DMS53 (cell line): ENCODE results near the gene SREK1IP1.

Experiments
- DNase-seq: peaks from one replicate; lab custom pipeline; 2025; lab: John Stamatoyannopoulos, UW

The SREK1IP1 gene

DNA sequence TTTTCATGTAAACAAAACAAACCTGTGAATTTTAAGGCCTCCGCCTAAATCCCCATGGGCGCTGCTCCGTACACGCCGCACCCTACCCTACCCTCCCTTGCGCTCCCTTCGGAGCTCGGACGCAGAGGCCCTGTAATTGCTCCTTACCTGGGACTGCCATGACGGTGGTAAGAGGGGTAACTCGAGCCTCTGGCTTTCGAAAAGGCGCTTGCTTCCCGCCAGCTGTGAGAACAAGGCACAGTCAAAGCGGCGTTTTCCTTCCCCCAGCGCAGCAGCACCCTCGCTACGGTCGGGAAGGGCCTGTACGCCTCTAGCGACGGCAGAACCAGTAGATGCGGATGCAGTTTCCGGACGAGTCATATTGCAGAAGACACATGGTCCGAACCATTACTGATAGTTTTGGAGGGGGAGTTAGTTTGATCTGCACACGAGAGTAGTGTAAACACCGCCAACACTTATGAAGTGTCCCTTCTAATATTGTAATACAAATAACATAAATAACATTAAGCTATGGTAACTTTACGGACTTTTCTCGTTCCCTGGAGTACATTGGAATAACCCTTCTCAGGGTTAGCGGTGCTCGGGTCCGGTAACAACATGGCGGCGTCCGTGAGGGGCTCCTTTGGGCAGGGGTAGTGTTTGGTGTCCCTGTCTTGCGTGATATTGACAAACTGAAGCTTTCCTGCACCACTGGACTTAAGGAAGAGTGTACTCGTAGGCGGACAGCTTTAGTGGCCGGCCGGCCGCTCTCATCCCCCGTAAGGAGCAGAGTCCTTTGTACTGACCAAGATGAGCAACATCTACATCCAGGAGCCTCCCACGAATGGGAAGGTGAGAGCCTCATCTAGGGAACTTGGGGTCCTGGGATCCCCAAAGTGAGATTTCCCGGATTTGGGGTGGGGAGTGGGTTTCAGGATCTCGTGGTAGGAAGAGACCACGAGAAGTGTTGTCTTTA is at the start of gene SREK1IP1, which contains the start of gene CWC27:
SREK1IP1 (minus strand) TSS at position 334 of the 955 bp plus-strand sequence; CDS start at position 160, 174 bp downstream.
CWC27 (plus strand) TSS at position 573 of the 955 bp plus-strand sequence; CDS start at position 790, 217 bp downstream.
- peak; percentile 95 for DNase-seq

GRCh38 chr5:64818245-64818644 is 49.8 kb upstream of the SREK1IP1 start:
- DNase-seq, result peak; percentile 4

GRCh38 chr5:64814073-64814472 is 45.6 kb upstream of the SREK1IP1 start:
- DNase-seq, result no peak

DNA sequence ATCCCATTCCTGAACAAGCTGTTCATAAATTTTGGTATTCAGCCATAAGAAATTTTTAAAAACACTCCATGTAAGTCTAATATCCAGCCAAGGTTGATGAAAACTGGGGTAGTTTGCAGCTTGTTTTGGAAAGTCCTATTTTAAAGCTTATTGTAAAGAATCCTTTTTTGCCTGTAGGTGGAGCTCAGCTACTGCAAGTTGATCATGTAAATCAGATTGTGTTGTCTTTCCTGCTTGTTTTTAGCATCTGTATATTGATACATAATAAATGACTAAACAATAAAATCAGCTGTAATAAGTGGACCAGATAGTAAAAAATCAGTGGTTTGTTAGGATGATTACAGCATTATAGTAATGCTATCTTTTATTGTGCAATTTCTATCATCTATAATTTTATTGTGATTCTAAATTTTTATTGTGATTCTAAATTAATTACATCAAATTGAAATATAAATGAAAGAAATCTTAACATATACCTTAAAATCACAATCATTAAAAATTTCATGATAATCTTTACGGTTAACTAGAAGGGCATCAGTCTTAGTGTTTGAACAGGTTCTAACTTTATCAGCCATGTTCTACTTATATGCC is 42.7 kb upstream of the SREK1IP1 start:
- DNase-seq, result peak; percentile 82

DNA sequence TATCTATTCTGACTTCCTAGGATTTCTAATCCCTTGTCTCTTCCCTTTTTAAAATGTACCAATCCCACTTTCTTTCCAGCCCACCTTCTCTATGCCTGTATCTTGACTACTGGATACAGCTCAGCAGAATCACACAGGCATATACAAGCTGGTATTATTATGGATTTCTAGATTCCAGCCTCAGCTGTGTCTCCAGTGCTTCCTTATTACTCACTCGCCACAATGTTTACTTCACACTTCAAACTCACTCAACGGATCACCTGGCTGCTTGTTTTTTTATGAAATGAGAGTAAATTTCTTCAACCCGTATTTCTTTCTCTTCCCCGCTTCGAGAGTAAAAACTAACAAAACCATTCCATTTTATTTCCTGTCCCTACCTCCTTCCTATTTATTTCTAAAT is 39.0 kb upstream of the SREK1IP1 start:
- peak; percentile 92 for DNase-seq

GRCh38 chr5:64806537-64806936 is 38.0 kb upstream of the SREK1IP1 start:
- peak; percentile 35 for DNase-seq

GRCh38 chr5:64800926-64801325 is 32.4 kb upstream of the SREK1IP1 start:
- no peak for DNase-seq

GRCh38 chr5:64796301-64796700 is 27.8 kb upstream of the SREK1IP1 start:
- DNase-seq, result no peak

DNA sequence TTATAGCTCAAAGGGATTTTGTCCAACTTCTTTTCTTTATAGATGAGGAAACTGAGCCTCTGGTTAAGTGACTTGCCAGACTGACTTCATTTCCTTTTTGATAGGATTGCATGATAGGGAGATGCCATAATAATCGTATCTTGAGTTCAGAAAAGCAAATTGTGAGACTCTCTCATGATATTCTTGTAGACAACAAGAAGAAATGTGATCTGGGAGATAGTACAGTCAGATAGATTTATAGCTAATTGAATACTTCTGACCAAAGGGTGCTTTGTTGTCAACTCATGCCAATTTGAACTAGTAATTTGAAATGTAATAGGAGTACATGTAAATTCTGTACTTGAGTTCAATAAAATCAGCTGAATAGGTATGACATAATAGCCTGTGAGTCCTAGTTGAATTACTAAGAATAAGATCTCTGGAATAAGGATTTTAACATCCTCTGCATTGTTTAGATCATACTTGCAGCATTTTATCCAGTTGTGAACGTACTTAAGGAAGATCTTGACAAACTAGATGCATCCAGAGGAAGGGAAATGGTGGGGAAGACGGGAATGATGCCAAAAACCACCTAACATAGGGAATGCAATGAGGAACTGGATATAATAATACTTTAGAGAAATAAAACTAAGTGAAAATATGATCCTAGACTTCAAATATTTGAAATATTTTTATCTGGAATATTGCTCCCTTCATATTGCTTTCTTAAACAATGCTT is 25.7 kb upstream of the SREK1IP1 start:
- DNase-seq, result no peak

DNA sequence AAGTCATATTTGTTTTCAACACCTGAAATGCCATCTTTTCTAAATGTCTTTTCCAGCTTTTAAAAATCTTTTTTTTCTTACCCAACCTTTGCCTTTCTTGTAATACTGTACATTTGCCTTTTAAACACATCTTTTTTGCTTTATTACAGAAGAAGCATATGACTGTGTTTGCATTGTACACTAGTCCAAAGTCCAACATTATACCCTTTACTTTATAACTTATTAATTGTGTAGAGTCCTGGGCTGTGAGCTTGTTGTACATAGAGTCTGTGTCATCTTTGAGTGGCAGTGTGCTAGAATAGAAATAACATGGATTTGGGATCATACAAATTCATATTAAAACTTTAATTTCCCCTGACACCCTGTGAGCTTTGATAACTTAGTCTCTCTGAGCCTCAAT is 24.0 kb upstream of the SREK1IP1 start:
- peak; percentile 51 for DNase-seq

DNA sequence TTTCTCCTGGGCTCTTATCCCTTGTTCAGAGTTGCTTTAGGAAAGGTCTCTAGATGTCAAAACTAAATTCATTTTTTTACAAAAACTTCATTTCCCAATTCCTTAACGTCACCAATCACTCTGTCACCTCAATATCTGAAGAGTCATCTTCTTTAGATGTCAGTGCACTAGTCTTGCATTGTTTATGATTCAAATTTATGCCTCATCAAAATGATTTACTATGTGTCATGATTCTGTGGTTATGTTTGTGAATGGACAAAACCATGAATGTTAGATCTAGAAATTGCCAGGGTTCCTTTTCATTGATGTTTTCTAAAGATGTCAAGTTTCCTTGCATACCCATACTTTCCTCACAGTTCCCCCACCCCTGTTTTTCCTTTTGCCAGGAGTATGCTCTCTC is 21.7 kb upstream of the SREK1IP1 start:
- DNase-seq, result no peak

GRCh38 chr5:64789457-64789856 is 21.0 kb upstream of the SREK1IP1 start:
- DNase-seq, result no peak

GRCh38 chr5:64788156-64788555 is 19.7 kb upstream of the SREK1IP1 start:
- DNase-seq, result no peak

DNA sequence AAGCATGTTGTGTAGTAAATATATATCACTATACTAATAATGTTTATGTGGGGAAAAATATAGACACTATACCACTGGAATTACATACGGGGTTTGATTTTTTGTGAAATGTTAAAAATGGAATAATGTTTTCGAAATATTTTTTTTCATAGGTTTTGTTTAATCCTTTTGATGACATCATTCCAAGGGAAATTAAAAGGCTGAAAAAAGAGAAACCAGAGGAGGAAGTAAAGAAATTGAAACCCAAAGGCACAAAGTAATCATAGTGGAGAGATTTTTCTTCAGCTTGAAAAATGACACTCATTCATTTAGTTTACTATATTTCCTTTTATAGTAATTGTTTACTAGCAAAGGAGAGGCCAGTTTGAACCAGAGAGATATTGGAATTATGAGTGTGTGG is 17.9 kb upstream of the SREK1IP1 start:
- no peak for DNase-seq

DNA sequence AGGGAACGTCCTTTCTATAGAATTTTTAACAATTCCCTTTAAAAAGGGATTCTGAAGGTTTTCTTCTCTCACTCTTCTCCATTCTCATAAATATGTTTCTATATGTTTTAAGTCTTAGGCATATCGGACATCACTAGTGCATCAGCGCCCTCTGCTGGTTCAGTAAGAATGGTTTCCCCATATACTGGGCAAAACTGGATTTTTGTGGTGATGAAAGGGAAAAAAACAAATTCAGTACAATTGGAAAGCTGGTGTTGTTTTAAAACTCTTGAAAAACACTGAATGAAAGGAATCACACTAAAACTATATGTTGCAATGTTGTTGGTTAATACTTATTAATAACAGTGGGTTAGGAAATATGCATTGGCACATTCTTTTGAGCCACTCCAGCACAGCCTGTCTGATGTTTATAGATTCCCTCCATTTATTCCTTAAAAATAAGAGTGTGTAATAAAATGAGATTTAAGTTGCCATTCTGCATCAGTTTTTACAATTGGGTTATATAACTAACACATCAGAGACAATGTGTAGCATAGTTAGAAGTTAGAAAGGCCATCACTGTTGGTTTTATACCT is 16.0 kb upstream of the SREK1IP1 start:
- DNase-seq, result peak; percentile 89

- DNase-seq, result no peak
These were observed 6.8 kb upstream of the SREK1IP1 start for GRCh38 chr5:64775291-64775690.

DNA sequence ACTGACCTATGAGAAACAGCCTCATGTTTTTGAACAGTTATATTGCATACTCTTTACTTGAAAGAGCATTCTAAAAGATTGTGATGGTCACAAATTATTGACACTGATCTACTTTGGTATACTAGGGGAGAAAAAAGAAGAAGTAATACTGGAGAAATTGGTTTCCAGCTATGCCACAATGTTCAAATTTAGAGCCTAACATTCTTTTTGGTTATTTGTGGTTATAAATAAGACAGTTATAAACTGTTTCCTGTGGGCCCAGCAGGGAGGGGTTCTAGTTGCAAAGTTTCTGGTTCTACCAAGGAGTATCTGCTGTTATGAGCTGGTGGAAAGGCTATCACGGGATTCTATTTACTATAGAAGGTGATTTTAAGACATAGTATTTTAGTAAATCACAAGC is 5.0 kb upstream of the SREK1IP1 start:
- DNase-seq, result no peak

DNA sequence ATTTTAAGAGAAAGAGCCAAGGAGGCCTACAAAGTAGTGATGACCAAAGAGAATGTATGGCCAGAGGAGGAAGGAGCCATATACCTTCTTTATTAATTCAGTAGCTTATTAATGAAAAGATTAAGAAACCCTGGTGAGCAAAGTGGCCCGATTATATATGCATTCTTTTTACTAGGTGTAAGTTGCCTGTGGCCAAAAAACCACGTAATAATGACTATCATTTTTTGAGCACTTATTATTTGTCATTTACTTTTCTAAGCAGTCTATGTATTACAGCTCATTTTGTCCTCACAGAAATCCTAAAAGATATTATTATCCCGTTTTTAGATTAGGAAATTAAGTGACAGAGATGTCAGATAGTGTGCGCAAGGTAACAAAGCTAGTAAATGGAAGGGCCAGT is 3.2 kb upstream of the SREK1IP1 start:
- no peak for DNase-seq

GRCh38 chr5:64769855-64770254 is 1.4 kb upstream of the SREK1IP1 start:
- no peak for DNase-seq

- peak; percentile 56 for DNase-seq
These were observed 533 bp downstream of the SREK1IP1 start for GRCh38 chr5:64767959-64768357.

DNA sequence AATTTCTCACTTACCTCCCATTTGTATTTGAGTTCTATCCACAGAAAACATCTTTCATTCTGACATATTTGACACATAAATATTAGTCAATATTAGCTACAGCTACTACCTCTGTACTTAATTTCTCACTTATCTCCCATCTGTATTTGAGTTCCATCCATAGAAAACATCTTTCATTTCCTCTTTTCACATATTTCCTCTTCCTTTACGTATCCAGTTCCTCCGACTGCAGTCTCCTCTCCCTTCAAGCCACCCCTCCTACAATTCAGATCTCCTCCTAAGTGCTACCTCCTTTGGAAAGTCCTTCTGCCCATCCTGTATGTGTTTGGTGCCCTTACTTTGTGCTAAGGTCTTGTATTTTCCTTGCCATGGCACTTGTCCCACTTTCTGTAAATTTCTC is 1.6 kb downstream of the SREK1IP1 start:
- no peak for DNase-seq
